Measurements from ENCODE around the gene GUCA1A. TPM values are rescaled to one million over a fixed set of nuclear protein-coding genes. Genes with fewer than 3 reads are reported as not detected.

Gene GUCA1A
- under 1 TPM in 2 of 4 donors, not detected in 2; 0.19 to 0.29 TPM for polyA plus RNA-seq (ENCODE audit: insufficient read length in 4 of 4)

DNA sequence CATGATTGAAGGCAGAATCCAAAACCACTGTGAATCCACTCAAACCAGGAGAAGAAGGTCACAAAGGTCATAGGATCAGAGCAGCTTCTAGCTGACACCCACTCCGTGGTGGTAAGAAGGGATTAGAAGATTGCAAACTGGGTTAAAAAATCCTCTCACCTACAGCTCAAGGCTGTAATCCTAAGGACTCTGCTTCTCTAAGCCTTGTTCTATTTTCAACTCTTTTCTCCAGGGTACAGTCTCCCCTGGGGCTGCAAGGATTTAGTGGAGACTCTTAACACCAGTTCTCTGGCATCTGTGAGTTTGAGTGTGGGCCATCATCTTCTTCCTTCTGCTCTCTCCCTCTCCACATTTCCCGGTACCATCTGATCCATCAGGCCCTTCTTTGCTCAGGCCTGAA, at the start of gene GUCA1A:
GUCA1A (plus strand) TSS at position 264 of the 400 bp plus-strand sequence. CDS start 250 bp downstream, outside the sequence.
- DNase-seq (ENCODE audit: low read depth in 4 of 4, low spot score in 3 of 4): no peak

DNA sequence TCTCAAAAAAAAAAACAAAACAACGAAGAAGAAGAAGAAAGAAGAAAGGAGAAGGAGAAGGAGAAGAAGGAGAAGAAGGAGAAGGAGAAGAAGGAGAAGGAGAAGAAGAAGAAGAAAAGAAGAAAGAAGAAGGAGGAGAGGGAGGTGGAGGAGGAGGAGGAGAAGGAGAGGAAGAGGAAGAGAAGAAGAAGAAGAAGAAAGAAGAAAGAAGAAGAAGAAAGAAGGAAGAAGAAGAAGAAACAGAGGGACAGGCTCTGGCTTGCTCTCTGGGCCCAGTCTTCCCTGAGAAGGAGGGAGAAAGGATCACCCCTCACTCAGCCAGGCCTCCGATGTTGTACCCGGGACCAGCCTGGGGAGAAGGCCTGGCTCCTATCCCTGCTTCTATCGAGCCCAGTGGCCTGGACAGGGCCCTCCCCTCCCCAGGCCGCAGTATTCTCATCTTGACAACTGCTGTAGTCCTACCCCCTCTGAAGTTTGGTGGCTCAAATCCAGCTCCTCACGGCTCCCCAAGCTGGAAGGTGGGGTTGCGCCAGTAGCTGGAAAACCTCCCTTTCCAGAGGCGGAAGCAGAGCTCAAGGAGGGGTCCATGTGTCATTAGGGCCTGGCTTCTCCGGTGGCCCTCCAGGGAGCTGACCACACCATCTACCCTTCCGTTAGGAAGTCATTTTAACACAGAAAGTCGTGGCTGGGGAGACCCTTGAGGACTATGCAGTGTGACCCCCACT, 49.6 kb upstream of the GUCA1A start:
- DNase-seq (ENCODE audit: low read depth in 4 of 4, low spot score in 3 of 4): no peak

DNA sequence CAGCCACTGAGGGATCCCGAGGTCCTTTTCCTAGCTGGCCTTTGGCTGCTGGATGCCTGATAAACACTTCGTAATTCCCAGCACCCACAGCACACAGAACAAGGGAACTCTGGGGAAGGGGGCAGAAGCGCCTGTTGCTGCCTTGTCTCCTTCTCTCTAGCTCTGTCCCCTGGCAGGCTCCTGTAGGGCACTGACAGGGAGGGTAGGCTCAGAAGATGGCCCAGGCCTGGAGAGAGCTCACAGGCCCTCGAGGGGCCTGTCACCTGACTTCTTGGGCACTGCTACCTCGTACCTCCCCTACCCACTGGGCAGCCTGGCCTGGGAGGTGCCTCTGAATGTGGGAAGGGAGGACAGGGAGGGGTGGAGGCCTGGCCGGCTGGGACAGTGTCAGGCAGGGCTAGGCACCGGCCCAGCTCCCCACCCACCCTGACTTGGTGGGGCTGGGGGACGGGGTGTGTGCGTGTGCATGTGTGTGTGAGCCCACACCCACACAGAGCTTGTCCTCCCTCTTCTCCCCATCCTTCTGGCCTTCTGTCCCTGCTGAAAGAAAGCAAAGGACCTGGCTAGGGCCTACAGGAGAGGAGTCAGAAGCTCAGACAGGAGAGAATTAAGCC, 48.8 kb upstream of the GUCA1A start:
- DNase-seq (ENCODE audit: low read depth in 4 of 4, low spot score in 3 of 4): no peak

DNA sequence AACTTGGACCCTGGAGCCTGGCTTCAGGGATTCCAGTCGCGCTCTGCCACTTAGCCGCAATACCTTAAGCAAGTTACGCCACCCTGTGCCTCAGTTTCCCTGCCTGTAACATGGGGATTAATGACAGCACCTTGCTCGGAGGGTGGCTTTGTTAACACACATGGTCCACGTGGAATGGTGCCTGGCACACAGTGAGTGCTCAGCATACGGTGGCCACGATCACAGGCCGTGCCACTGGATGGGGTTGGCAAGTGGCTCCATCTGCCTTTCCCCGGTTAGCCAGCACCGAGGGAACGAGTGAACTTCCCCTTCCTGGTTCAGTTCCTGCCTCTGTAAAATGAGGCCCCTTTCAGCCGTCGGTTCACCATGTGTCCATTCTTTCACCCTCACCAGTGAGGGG, 47.9 kb upstream of the GUCA1A start:
- DNase-seq (ENCODE audit: low read depth in 4 of 4, low spot score in 3 of 4): no peak

DNA sequence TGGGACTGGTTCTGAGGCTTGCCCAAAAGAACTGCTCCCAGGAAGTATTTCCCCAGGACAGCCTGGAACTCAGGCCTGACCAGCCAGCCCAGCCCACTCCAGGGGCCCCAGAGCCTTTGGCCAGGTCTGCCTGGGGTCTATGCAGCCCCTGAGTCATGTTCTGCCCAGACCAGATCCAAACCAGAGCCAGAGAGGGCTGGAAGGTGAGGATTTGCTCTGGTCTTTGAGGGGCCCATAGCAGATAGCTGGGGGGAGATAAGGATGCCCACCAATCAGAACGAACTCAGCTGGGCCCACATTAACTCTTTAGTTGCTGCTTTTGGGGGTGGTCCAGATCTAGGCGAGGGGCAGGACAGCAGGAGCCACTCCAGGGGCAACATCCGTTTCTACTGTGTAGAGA, 47.5 kb upstream of the GUCA1A start:
- DNase-seq (ENCODE audit: low read depth in 4 of 4, low spot score in 3 of 4): no peak

DNA sequence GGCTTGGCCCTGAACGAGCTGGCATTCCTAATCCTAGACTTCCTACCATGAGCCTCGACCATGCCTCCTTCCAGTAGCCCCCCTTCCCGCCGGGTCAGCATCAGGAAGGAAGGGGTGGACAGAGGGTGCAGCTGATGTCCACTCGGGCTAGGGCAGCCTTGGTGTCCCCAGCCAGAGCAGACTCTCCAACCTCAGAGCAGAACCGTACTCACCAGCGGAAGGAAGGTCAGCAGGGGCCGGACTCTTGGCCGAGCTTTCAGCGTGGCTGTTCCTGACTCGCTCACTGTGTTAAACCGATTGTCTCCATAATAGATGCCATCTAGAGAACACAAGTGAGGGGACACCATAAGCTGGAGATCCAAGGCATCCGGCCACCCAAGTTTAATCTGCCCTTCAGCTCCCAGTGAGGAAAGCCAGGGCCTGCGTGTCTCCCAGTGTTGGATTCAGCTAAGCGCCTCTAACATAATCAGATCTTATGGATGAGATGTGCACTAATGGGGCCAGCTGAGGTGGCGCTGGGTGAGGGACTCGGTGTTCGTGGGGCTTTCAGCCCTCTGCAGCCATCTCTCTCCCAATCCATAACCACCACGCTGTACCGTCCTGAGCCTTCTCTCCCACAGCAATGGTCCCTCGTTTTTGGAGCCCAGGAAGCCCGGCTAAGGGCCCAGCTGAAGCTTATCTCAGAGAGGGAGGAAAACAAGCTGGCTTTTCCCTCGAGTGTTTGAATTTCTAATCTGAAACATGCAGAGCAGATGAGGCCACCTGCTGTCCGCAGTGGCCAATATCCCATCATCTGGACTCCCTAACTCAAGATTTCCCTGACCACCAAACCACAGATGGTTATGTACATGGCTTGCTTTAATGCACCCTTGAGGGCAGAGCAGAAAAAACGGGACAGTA, 44.5 kb upstream of the GUCA1A start:
- no peak for DNase-seq (ENCODE audit: low read depth in 4 of 4, low spot score in 3 of 4)

DNA sequence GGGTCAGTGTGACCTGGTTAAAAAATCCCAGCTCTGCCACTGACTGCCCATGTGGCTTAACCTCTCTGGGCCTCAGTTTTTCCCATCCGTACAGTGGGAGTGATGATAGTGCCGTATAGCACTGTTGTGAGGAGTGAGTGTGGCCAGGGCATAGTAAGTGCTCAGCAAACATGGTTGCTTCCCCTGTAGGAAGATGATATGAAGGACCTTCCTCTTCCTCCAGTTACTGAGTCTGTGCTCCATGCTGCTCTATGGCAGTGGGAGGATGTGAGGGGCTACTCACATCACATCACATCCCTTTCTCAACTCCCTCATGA, 43.8 kb upstream of the GUCA1A start:
- DNase-seq (ENCODE audit: low read depth in 4 of 4, low spot score in 3 of 4): no peak

DNA sequence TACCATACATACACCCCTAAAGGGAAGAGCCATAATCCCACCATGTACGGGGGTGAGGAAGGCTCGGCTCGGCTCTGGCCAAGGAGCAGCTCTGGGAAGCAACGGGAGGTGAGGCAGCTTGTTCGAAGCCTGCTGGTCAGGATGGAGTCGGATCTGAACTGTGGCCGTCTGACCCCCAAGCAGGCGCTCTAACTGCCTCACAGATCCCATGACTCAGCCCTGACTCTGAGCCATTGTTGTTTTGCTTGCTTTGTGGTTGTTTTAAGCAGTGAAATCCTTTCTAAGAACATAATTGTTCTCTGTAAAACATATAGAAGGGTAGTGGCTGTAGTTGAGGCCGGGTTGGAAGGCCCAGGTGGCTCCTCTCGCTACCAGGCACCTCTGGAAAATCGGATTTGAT, 41.6 kb upstream of the GUCA1A start:
- DNase-seq (ENCODE audit: low read depth in 4 of 4, low spot score in 3 of 4): no peak

DNA sequence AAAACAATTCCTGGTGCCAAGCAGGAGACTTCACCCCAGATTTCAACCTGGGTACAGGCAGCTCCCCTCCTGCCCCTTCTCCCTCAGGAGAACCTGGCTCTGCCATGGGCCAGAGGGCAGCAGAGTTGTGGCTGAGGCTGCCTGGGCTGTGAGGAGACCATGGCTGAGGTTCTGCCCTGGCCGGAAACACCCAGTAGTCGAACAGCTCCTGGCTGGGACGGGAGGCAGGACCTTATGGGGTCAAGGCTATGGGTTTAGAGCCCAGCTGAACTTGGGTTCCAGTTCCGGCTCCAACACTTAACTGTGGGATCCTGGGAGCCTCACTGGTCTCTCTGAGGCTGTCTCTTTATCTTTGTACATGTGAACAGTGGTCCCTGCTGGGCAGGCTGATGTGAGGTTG, 39.2 kb upstream of the GUCA1A start:
- no peak for DNase-seq (ENCODE audit: low read depth in 4 of 4, low spot score in 3 of 4)

DNA sequence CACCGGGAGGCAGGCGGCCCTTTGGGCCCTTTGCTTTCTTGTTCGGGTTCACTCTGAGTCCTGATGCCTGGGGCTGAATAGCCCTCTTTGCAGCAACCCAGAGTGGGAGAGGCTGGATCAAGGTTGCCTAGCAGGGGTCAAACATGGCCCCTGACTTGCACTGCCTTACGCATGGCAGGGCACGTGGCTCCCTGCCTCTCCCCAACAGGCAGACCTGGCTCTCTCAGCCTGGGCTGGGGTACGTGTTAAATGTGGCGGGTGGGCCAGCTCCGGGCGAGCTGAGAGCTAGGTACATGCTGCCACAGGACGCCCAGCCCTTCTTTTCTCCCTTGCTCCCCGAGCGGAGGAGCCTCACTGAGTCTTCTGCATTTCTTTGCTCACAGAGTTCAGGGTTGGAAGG, 38.0 kb upstream of the GUCA1A start:
- DNase-seq (ENCODE audit: low read depth in 4 of 4, low spot score in 3 of 4): no peak

DNA sequence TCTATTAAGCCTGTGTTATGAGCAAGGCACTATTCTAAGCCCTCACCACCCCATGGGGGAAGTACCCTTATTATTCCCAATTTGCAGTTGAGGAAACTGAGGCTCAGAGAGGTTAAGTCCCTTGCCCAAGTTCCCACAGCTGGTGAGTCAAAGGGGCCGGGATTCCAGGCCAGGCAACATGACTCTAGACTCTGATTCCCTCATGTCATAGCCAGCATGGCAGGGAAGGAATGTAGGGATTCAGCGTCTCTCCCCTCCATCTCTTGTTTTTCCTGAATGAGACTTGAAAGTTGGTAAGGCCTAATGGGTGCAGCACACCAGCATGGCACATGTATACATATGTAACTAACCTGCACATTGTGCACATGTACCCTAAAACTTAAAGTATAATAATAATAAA, 37.4 kb upstream of the GUCA1A start:
- no peak for DNase-seq (ENCODE audit: low read depth in 4 of 4, low spot score in 3 of 4)

DNA sequence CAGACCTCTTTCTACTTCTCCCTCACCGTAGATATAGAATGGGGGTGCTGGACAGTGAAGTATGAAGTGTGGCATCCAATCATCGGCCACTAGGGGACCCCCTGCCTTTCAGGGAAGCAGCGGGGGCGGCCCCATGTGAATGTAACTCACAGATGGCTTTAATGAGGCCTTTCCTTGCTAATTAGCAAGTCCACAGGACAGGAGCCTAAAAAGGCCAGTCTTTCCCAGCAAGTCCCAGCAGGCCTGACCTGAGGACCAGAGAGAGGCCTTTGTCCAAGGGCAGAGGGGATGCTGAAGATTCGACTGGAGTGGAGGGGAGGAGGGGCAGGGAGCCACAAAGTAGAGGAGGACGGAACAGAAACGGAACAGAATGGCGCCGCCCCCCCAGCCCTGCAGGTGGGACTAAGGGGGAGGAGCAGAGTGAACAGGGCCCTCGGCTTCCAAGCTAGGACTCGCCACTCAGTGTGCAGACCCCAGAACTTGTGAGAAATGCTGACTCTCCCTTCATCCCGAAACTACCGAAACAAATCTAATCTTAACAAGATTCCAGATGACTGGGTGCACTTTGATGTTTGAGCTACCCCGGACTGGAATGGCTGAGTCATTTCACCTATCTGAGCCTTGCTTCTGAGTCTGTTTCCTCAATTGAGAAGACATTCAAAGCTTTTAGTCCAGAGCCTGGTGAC, 36.5 kb upstream of the GUCA1A start:
- DNase-seq (ENCODE audit: low read depth in 4 of 4, low spot score in 3 of 4): no peak

DNA sequence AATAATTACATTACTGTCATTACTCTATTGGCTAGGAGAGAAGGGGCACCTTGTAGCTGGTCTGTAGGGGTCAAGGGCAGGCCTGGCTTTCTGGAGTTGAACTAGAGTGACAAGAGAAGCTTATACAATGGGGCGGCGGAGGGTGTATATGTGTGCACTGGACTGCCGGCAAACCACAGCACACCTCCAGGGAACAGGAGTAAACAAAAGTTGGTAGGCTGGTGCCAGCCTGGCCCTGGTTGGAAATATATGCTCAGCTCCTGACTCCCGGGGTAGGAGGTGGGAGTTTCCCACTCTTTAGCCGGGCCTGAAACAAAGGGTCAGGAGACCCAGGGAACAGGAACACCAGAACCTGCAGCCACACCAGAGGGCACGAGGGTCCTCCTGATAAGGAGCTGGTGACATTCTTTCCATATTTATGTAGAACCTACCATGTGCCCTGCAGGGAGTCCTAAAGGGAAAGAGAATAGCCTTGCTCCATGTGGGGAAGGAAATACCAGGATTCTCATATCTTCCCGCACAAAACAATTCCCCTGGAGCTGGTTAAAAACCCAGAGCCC, 35.9 kb upstream of the GUCA1A start:
- no peak for DNase-seq (ENCODE audit: low read depth in 4 of 4, low spot score in 3 of 4)

DNA sequence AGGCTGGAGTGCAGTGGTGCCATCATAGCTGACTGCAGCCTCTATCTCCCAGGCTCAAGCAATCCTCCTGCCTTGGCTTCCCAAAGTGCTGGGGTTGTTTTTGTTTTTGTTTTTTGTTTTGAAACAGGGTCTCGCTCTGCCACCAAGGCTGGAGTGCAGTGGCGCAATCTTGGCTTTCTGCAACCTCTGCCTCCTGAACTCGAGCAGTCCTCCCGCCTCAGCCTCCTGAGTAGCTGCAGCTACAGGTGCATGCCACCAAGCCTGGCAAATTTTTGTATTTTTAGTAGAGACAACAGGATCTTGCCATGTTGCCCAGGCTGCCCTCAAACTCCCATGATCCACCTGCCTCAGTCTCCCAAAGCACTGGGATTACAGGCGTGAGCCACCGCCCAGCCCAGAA, 35.0 kb upstream of the GUCA1A start:
- DNase-seq (ENCODE audit: low read depth in 4 of 4, low spot score in 3 of 4): no peak

DNA sequence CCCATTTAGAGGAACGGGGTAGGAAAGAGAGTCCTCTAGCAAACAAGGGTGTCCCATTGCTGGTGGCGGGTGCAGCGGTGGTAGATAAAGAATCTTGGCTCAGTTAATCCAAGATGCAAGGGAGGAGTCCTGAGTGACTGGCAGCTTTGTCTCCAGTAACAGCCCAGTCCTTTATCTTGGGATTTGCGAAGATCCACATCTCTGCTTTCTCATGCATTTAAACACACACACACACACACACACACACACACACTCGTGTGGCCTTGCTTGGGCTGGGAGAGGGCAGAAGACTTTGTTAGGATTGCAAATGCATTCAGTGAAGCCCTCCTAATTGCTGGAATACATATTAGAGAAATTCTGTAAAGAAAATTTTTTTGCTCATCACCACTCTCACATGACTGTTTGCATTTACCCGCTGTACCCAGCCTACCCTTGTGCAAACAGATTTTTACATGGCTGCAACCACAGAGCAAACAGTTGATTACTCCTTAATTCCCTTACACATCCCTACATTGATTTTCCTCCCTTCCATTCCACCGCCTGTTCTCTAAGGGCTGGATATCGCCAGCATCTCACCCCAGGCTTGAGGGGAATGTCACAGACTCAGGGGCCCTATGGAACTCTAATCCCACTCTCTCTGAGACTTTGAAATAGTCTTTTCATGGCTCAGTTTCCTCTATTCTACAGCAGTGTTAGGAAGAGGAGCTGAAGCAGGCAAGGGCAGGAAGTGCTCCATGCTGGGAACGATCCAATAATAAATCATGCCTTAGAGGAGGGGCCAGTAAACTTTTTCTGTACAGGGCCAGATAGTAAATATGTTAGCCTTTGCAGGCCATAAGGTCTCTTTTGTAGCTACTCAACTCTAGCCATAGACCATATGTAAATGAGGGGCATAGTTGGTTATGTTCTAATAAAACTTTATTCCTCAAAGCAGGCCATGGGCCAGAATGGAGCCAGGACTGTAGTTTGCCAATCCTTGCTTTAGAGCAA, 34.2 kb upstream of the GUCA1A start:
- no peak for DNase-seq (ENCODE audit: low read depth in 4 of 4, low spot score in 3 of 4)

DNA sequence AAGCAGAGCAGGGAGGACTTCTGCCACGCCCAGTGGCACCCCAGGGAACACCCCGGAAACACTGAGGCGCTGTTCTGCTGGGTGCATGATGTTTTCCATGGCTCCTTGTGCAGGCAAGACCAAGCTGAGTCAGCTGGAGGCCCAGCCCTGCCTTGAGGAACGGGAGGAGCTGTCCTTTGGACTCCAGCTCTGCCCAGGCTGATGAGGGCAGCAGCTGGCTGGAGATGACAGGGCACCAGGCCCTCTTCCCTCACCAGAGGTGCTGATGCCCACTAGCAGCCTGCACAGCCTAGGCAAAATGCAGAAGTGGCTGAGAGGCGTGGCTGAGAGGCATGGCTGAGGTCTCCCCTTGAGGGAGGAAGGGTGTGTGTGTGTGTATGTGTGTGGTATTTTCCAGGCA, 33.1 kb upstream of the GUCA1A start:
- no peak for DNase-seq (ENCODE audit: low read depth in 4 of 4, low spot score in 3 of 4)

DNA sequence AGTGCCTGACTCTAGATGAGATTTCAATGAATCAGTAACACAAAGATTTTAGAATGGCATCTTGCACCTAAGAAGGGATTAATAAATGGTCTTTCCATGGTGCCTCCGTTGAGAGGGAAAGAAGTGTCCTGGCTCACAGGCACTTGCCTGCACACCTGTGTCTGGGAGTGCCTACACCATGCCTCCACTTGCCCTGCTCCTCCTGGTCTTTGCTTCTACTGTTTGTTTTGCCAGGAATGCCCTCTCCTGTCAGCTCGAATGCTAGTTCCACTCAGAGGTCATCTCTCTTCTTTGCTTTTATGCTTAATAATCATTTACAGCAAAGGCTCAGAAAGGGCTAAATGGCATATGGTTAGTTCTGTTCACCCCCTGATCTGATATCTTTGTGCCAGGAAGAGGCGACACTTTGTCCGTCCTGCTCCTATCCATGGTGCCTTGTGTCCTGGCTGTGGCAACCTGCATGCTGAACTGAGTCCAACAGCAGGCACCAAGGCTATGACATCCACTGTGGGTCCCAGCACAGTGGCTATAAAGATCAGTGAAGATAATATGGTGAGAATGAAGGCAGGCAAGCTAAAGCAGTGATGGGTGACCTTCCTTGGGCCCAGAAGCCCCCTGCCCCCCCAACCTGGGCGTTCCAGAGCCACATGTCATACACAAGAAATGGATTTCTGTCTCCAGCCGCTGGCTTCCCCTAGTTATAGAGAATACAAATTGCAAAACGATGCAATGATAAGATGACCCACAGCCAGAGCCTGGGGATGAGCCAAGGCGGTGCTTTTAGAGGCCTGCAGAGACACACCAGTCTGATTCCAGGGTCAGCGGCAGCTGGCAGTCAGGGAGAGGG, 32.2 kb upstream of the GUCA1A start:
- DNase-seq (ENCODE audit: low read depth in 4 of 4, low spot score in 3 of 4): no peak

DNA sequence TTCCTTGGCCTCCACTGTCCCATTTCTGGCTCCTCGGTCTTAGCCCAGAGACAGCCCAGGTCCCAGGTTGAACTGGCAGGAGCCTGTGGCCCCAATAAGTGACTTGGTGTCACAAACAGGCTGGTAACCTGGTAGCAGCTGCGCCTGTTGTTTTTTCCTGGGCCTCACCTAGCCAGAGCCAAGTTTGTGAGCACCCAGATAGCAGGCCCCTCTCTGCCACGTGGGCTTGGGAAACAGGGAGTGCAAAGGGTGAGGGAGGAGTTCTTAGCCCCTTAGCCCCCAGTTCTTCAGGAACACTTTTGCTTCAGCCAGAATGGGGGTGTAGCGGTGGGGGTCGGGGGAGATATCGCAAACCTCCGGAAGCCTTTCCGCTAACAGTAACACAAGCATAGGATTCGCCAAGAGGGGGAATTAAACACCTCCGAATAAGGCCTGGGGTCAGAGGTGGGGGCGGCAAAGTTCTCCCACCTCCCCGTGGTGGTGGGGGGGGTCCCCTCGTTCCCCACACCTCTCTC, 31.5 kb upstream of the GUCA1A start:
- DNase-seq (ENCODE audit: low read depth in 4 of 4, low spot score in 3 of 4): no peak

All from right renal pelvis (tissue), 4 donors.